GM04504 (cell line): ENCODE results near the gene LELP1.
"Not testable (repeated sequence)": the region's sequence is repeated elsewhere in the genome, so short reads cannot be mapped to it uniquely, and the experiment has no call there.

Experiments used
- DNase-seq: peaks from one replicate; pipeline ENCODE4 v3.0.0-alpha.2; 2012; ENCODE audit warnings: low read depth

The LELP1 gene

GRCh38 chr1:153203130-153203529, at the start of gene LELP1:
Gene LELP1, plus strand, starts transcription at chr1:153203430. Its CDS starts 1,278 bp downstream, at chr1:153204708.
- DNase-seq: no peak

- DNase-seq: no peak
Observed at GRCh38 chr1:153155541-153155940, 47.7 kb upstream of the LELP1 start.

- no peak for DNase-seq
Observed at GRCh38 chr1:153168686-153169085, 34.5 kb upstream of the LELP1 start.

- no peak for DNase-seq
Observed at GRCh38 chr1:153174624-153175023, 28.6 kb upstream of the LELP1 start.

GRCh38 chr1:153178922-153179321, 24.3 kb upstream of the LELP1 start:
- no peak for DNase-seq

- no peak for DNase-seq
Observed at GRCh38 chr1:153180556-153180955, 22.7 kb upstream of the LELP1 start.

GRCh38 chr1:153188301-153188700, 14.9 kb upstream of the LELP1 start:
- not testable (repeated sequence) for DNase-seq

- no peak for DNase-seq
Observed at GRCh38 chr1:153190373-153190772, 12.9 kb upstream of the LELP1 start.

GRCh38 chr1:153192697-153193096, 10.5 kb upstream of the LELP1 start:
- no peak for DNase-seq

- DNase-seq: no peak
Observed at GRCh38 chr1:153194331-153195050, 8.7 kb upstream of the LELP1 start.

- DNase-seq: no peak
Observed at GRCh38 chr1:153195216-153195615, 8.0 kb upstream of the LELP1 start.

- DNase-seq: no peak
Observed at GRCh38 chr1:153202006-153202405, 1.2 kb upstream of the LELP1 start.

GRCh38 chr1:153206631-153207030, 3.4 kb downstream of the LELP1 start:
- DNase-seq: no peak

- DNase-seq: no peak
Observed at GRCh38 chr1:153210206-153210605, 7.0 kb downstream of the LELP1 start.

GRCh38 chr1:153212201-153212600, 9.0 kb downstream of the LELP1 start:
- no peak for DNase-seq

GRCh38 chr1:153213519-153213918, 10.3 kb downstream of the LELP1 start:
- no peak for DNase-seq

GRCh38 chr1:153217212-153217611, 14.0 kb downstream of the LELP1 start, which contains the start of gene PRR9:
Gene PRR9, plus strand, starts transcription at chr1:153217584. Its CDS starts 561 bp downstream, at chr1:153218145.
- no peak for DNase-seq

- DNase-seq: no peak
Observed at GRCh38 chr1:153217744-153218416, 14.7 kb downstream of the LELP1 start.

- no peak for DNase-seq
Observed at GRCh38 chr1:153220606-153221303, 17.5 kb downstream of the LELP1 start.

GRCh38 chr1:153223040-153223891, 20.0 kb downstream of the LELP1 start:
- DNase-seq: peak; percentile 3

GRCh38 chr1:153227810-153228209, 24.6 kb downstream of the LELP1 start:
- no peak for DNase-seq

- DNase-seq: no peak
Observed at GRCh38 chr1:153228491-153228890, 25.3 kb downstream of the LELP1 start.
